SK-N-MC (cell line): Measurements from ENCODE around the gene ANKRD11.

Source experiments
- DNase-seq: peaks from one replicate; pipeline ENCODE4 v3.0.0-alpha.2; 2011; ENCODE audit warnings: low read depth, low spot score
- H3K27ac ChIP-seq: fragments of 200-600 bp; sonication (generic); 2 replicates; pipeline ENCODE4 v1.5.1; 2016; ENCODE audit warnings: mixed run types
- H3K36me3 ChIP-seq: fragments of 200-600 bp; sonication (generic); 2 replicates; pipeline ENCODE4 v1.6.1; 2017; ENCODE audit warnings: antibody characterized with exemption, low read length, mixed read lengths; ENCODE audit not compliant: insufficient read depth
- H3K4me3 ChIP-seq: fragments of 200-600 bp; sonication (generic); 2 replicates; pipeline ENCODE4 v1.5.1; 2016
- H3K9ac ChIP-seq: fragments of 200-600 bp; sonication (generic); 2 replicates; pipeline ENCODE4 v1.8.0; 2017; ENCODE audit warnings: mixed run types, mixed read lengths; ENCODE audit not compliant: insufficient read length
- H3K9me3 ChIP-seq: fragments of 200-600 bp; sonication (generic); 2 replicates; pipeline ENCODE4 v1.6.1; 2017; ENCODE audit warnings: low read depth, mild to moderate bottlenecking, antibody characterized with exemption, low read length, moderate library complexity, mixed read lengths
- EZH2 ChIP-seq: fragments of 200-600 bp; sonication (generic); IDR thresholded peaks from one replicate; pipeline ENCODE4 v1.6.1; 2017; ENCODE audit warnings: antibody characterized with exemption
- FOXP2 ChIP-seq: optimal IDR thresholded peaks from 2 replicates; pipeline ENCODE3; 2011; ENCODE audit warnings: mild to moderate bottlenecking, moderate library complexity; ENCODE audit not compliant: insufficient read depth; ENCODE audit errors: extremely low read length, control extremely low read depth
- POLR2AphosphoS5 ChIP-seq: IDR thresholded peaks from 2 replicates; pipeline ENCODE4 v1.6.1; 2012; ENCODE audit warnings: mild to moderate bottlenecking, low read depth, low read length, borderline replicate concordance

Gene ANKRD11

DNA sequence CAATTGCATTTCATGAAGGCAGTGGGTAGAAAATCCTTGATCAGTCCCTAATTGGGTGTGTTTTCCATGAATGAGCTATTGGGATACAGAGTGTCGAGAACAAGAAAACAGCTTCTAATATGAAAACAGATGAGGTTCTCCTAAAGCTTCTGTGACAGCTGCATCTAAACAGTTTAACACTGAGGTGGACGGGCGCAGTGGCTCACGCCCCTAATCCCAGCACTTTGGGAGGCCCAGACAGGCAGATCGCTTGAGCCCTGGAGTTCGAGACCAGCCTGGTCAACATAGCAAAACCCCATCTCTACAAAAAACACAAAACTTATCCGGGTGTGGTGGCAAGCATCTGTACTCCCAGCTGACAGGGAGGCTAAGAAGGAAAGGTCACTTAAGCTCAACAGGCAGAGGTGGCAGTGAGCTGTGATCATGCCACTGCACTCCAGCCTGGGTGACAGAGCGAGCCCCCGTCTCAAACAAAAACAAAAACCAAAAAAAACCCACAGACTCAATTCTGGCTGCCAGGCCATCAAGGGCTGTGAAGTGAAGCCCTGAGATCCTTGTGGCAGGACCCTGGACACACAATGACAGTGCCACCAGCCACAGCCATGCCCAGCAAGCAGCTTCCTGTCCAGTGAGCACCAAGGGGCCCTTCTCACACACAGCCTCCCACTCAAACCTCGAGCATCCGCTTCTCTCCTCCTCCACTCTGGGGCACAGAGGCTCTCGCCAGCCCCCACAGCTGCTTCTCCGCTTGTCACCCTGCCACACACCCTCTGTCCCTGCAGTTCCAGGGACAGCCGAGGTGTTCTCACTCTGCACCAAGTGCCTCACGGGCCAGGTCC is 44.0 kb downstream of the ANKRD11 start:
- Histone ChIP-seq H3K36me3 (no peaks in the 10 kb centered on the region), H3K4me3 (no peak overlapping the region), H3K9me3 (no peaks in the 10 kb centered on the region), H3K9ac (no peak overlapping the region), H3K27ac (no peak overlapping the region)
- no peak for DNase-seq
- TF ChIP-seq EZH2 (no peak), FOXP2 (no peak)

DNA sequence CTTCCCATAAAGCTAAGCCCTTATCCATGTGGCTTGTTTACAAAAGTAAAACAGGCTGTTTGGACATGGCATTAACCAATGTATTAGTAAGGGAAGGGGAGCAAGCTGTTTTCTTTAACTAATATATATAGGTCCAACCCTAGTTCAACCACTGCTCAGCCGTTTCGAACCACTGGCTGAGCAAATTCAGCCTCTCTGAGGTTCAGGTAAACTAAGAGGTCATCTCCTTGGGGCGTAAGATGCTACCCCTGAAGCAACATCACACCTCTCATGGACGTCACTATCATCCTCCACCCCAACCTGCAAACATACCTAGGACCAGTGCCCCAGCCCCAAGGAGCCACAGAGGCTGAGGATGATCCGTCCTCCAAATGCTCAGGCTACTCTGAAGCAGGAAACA is 45.2 kb downstream of the ANKRD11 start:
- Histone ChIP-seq H3K4me3 (no peak overlapping the region), H3K27ac (peak overlapping the region; percentile 25; the same call in 1 of the 2 replicates)

DNA sequence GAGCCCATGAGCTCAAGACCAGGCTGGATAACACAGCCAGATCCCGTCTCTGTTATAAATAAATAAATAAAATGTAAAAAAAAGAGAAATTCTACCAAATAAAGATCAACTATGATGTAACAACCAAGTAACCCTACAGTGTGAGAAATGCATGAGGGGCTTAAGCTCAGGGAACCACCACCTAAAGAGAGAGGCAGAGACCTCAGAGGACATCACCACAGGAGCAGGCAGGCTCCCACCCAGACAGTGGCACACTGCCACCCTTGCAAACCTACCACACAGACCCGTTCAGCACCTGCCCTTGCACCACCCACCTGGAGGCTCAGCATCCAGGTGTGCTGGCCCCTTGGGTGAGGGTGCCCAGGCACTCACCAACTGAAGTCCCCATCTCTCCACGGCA is 45.6 kb downstream of the ANKRD11 start:
- no peak for DNase-seq
- no peak overlapping the region for H3K4me3 ChIP-seq
- peak overlapping the region; percentile 25; the same call in 1 of the 2 replicates for H3K27ac ChIP-seq
- no peak overlapping the region for H3K9ac ChIP-seq
- no peaks in the 10 kb centered on the region for H3K9me3 ChIP-seq
- H3K36me3 ChIP-seq = no peaks in the 10 kb centered on the region
- TF ChIP-seq EZH2 (no peak), POLR2AphosphoS5 (no peak), FOXP2 (no peak)

More for the DNA sequence above, 45.2 kb downstream of the ANKRD11 start:
- Histone ChIP-seq H3K9me3 (no peaks in the 10 kb centered on the region), H3K9ac (no peak overlapping the region), H3K36me3 (no peaks in the 10 kb centered on the region)
- TF ChIP-seq FOXP2 = no peak
- no peak for TF ChIP-seq EZH2
- no peak for TF ChIP-seq POLR2AphosphoS5
- DNase-seq = no peak

DNA sequence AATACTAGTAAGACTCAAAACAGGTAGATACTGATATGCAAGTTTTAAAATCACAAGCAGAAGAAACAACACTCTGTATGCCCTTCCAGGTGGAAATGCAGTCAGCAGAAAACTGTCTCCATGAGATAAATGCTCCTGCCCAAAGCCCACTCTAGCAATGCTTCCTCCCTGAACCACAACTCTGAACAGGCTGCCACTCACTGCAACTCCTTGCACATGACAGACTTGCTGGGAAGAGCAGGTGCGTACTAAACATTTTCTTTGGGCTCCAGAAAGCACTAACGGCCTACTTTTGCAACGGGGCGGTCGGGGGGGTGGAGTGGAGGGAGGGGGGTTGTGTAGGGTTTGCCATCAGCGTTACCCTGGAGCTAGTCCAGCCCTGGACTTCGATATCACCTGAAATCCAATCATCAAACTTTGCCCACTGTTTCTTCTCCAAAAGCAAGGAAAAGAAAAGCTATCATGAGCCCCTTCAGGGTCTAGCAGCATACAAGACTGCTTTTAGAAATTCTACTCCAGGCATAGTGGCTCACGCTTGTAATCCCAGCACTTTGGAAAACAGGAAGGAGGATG is 46.1 kb downstream of the ANKRD11 start:
- Histone ChIP-seq H3K9me3 (no peaks in the 10 kb centered on the region), H3K27ac (0 out of 2 replicates have a peak overlapping the region, but pooled peaks have one; percentile 13), H3K4me3 (no peak overlapping the region), H3K9ac (no peak overlapping the region), H3K36me3 (no peaks in the 10 kb centered on the region)
- no peak for TF ChIP-seq EZH2
- TF ChIP-seq FOXP2 = no peak
- TF ChIP-seq POLR2AphosphoS5 = no peak
- DNase-seq = no peak

DNA sequence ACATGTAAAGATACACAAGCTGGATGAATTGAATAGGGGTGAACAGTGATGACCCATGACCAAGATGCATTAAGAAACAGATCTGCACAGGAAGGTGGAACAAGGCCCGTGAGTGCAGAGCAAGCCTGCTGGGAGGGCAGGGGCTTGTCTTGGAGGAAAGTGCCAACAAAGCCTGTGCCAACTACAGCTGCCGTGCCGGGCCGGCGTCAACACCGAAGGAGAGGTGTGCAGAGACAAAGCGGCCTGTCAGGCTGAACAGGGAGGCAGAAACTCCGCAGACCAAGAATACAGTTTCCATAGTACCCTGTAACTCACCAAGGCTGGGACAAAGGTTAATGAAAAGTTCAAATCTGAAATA is 46.7 kb downstream of the ANKRD11 start:
- TF ChIP-seq EZH2 = no peak
- TF ChIP-seq FOXP2 = no peak
- TF ChIP-seq POLR2AphosphoS5 = no peak
- Histone ChIP-seq H3K9ac (no peak overlapping the region), H3K27ac (0 out of 2 replicates have a peak overlapping the region, but pooled peaks have one; percentile 13)

DNA sequence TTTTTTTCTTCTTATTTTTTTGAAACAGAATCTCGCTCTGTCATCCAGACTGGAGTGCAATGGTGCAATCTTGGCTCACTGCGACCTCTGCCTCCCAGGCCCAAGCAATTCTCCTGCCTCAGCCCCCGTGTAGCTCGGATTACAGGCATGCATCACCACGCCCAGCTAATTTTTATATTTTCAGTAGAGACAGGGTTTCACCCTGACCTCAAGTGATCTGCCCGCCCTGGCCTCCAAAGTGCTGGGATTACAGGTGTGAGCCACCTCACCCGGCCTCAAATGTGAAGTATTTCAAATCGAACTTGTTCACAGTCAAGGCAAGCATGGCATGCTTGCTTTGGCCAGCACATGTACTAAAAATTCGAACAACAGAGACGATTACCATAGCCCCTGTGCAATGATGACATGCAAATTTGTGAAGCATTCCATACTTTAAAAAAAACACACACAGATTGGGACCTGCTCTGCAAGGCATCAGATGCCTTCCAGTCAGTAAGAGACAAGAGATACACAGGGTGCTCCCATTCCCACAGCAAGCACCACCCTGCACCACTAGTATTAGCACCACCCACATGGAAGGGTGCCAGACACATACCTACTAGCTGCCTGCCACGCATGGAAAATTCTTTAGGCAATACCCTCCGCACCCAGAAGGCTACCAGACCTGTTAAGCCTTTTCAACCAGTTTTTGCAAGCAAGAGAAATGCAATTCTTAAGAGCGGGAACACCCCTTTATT is 47.2 kb downstream of the ANKRD11 start:
- Histone ChIP-seq H3K9me3 (no peaks in the 10 kb centered on the region), H3K4me3 (no peak overlapping the region), H3K27ac (no peak overlapping the region), H3K36me3 (no peaks in the 10 kb centered on the region), H3K9ac (no peak overlapping the region)
- TF ChIP-seq EZH2 = no peak
- no peak for TF ChIP-seq POLR2AphosphoS5
- TF ChIP-seq FOXP2 = no peak
- DNase-seq = no peak

More for the DNA sequence above, 46.7 kb downstream of the ANKRD11 start:
- H3K4me3 ChIP-seq = no peak overlapping the region
- DNase-seq = no peak
- no peaks in the 10 kb centered on the region for H3K36me3 ChIP-seq
- H3K9me3 ChIP-seq = no peaks in the 10 kb centered on the region

DNA sequence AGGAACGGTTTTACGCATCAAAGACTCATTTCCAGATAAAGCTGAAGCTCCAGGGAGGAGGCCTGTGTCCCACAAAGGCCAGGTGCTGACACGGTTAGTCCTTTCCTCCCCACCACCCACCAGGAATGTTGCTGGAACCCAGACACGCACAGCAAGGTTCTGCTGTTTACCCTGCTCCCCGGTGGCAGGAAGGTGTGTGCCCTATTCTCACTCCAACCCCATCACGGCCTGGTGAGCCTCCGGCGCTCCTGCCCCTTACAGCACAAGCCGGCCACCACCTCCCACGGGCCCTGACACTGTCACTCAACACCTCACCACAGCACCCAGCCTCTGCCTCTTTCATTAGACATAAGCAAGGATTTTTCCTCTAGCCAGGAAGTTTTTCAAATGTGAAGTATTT is 47.8 kb downstream of the ANKRD11 start:
- Histone ChIP-seq H3K9me3 (no peaks in the 10 kb centered on the region), H3K4me3 (no peak overlapping the region), H3K9ac (no peak overlapping the region), H3K36me3 (no peaks in the 10 kb centered on the region), H3K27ac (0 out of 2 replicates have a peak overlapping the region, but pooled peaks have one; percentile 25)
- TF ChIP-seq POLR2AphosphoS5 (no peak), FOXP2 (no peak)
- no peak for DNase-seq

DNA sequence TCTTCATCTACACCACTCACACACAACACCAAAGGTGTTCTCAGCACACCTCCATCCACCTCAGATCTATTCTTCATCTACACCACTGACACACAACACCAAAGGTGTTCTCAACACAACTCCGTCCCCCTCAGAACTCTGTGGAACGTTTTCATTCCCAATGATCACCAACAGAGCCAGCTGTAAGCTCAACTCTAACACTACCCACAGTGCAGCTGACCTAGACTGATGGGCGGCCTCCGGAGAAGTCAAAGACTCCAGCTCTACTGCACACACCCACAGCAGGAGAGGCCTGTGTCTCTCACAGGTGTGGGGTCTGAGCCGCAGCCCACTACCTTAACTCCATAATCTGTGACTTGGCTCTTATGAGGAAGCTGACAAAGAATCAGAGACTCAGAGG is 50.7 kb downstream of the ANKRD11 start:
- no peak for TF ChIP-seq POLR2AphosphoS5
- no peak for TF ChIP-seq FOXP2
- TF ChIP-seq EZH2 = no peak
- no peak overlapping the region for H3K4me3 ChIP-seq
- no peak overlapping the region for H3K27ac ChIP-seq
- H3K9me3 ChIP-seq = no peaks in the 10 kb centered on the region
- H3K36me3 ChIP-seq = peaks cover 4% of the 10 kb centered on the region; the same call in 1 of the 2 replicates
- DNase-seq = no peak
- no peak overlapping the region for H3K9ac ChIP-seq
